Adipocyte (in vitro differentiated cells): ENCODE measurements around the gene HS6ST1.
A peak's percentile ranks its signal among the peaks of the same experiment; 100 is the strongest.

Experiments
- DNase-seq: peaks from one replicate; pipeline ENCODE4 v3.0.0-alpha.2; 2015; ENCODE audit warnings: low read depth
- H3K27me3 ChIP-seq: replicated peaks from 2 replicates; pipeline ENCODE4 v1.7.0; 2013; ENCODE audit warnings: mild to moderate bottlenecking, low read length, moderate library complexity; ENCODE audit not compliant: control insufficient read depth, insufficient read depth
- H3K36me3 ChIP-seq: 2 replicates; pipeline ENCODE4 v1.7.0; 2013; ENCODE audit warnings: low read length, mild to moderate bottlenecking, moderate library complexity; ENCODE audit not compliant: control insufficient read depth, insufficient read depth, severe bottlenecking
- H3K4me1 ChIP-seq: 2 replicates; pipeline ENCODE4 v1.7.0; 2013; ENCODE audit warnings: mild to moderate bottlenecking, low read length, moderate library complexity; ENCODE audit not compliant: control insufficient read depth, insufficient read depth
- H3K4me3 ChIP-seq: 2 replicates; pipeline ENCODE4 v1.7.0; 2013; ENCODE audit warnings: mild to moderate bottlenecking, low read length, moderate library complexity
- H3K9ac ChIP-seq: 2 replicates; pipeline ENCODE4 v1.7.0; 2013; ENCODE audit warnings: mild to moderate bottlenecking, low read length, moderate library complexity
- H3K9me3 ChIP-seq: 2 replicates; pipeline ENCODE4 v1.7.0; 2013; ENCODE audit warnings: mild to moderate bottlenecking, low read length, moderate library complexity; ENCODE audit not compliant: control insufficient read depth

The HS6ST1 gene

DNA sequence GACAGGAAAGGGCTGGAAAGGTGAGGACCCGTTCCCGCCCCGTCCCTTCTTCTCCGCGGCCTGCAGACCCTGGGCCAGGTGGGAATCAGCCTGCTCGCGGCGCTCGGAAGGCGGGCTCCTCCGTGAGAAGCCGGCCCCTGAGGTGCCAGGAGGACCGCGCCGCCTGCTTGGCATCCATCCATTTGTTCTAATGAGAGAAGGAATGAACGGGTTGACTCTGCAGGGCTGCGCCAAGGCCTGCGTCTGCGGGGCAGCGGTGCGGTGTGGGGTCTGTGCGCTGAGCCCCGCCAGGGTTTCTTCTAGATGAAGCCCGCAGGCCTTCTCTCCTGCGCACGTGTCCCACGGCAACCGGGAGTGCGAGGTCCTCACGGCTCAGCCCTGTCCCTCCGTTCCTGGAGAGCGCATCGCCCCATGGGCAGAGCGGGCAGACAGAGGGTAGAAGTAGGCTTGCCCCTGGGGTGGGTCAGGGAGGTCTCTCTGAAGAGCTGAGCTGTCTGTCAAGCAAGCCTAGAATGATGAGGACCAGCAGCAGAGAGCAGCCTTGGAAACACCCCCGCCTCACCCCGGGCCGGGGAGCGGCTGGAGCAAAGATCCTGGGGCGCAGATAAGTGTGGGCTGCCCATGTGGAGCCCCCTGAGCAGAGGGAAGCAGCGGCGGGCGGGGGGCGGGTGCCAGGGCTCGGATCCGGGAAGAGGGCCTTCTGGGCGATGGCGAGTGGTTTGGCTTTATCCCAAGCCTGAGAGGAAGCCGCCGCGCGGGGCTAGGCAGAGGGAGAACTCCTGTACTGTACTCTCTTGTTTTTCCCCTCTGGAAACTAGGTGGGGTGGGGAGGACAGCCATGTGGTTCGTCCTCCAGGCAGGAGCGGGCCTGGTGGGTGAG lies 27.9 kb upstream of the HS6ST1 start:
- Histone ChIP-seq H3K4me1 (peaks cover 17% of the 10 kb centered on the region), H3K9ac (no peak overlapping the region), H3K9me3 (peaks cover 2% of the 10 kb centered on the region), H3K4me3 (no peak overlapping the region), H3K27me3 (no peaks in the 10 kb centered on the region), H3K36me3 (no peaks in the 10 kb centered on the region)
- no peak for DNase-seq

DNA sequence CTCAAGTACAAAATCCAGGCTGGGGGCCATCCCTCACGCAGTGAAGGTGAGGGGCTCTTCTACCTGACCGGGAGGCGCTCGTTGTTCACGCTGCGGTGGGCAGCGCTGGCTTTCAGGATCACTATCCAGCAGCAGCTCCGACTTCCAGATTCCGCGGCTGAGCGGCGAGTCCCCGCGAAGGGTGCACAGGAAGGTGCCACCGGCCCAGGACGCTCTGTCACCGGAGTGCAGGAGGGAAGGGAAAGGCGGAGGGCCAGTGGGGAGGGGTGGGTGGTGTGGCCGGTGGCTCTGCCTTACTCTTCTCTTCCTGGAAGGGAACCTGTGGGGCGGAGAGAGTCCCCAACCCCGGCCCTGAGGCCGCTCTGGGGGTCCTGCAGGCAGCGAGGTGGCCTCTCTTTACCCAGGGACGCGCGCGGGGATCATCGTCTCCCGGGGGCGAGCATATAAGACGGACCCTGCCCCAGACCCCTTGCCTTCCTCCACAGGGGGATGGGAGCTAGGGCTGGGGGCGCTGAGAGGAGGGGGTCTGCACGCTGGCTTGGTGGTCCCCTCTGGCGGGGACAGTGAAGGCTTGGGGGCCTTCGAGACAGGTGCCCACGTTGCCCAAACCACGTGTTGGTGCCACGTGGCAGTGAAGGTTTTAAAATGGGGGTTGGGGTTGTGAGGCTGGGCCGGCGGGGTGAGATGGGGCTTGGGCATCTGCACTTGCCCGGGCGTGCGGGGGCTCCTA lies 26.9 kb upstream of the HS6ST1 start:
- Histone ChIP-seq H3K4me3 (no peak overlapping the region), H3K9me3 (no peaks in the 10 kb centered on the region), H3K4me1 (peaks cover 17% of the 10 kb centered on the region), H3K9ac (no peak overlapping the region), H3K36me3 (no peaks in the 10 kb centered on the region), H3K27me3 (no peaks in the 10 kb centered on the region)
- no peak for DNase-seq

DNA sequence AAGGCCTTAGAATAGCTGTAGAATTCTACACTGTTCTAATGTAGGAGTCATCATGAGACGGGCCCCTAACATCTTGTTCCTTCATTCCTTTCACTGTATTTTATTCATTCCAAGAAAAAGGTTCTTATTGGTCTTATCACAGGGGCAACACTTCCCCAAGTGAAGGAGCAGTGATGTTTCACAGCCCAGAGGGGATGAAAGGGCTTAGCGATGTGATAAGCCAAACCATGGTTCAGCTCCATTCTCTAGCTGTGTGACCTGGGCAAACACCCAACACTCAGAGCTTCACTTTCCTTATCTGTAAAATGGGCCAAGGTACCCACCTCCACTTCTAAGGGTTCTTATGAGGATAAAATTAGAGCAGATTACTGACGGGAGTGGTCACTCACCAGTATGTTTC lies 25.4 kb upstream of the HS6ST1 start:
- no peak for DNase-seq
- Histone ChIP-seq H3K9me3 (no peaks in the 10 kb centered on the region), H3K4me1 (peaks cover 17% of the 10 kb centered on the region), H3K4me3 (no peak overlapping the region), H3K36me3 (no peaks in the 10 kb centered on the region), H3K27me3 (no peaks in the 10 kb centered on the region), H3K9ac (no peak overlapping the region)

DNA sequence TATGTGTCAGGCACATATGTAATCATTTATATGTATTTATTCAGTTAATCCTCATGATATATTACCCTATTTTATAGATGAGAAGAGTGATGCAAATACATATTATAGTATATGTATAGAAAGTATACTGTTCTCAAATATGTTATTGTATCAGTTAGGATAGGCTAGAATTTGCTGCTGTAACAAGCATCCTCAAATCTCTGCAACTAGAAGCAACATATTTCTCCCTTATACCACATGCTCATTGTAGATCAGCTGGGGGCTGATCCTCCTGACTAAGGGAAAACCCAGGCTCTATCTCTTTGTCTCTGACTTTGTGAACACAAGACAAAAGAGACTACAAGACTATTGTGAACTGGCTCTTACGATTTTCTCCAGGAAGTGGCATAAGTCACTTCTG lies 24.8 kb upstream of the HS6ST1 start:
- H3K36me3 ChIP-seq = no peaks in the 10 kb centered on the region
- no peak overlapping the region for H3K9ac ChIP-seq
- H3K4me3 ChIP-seq = no peak overlapping the region
- peaks cover 12% of the 10 kb centered on the region for H3K4me1 ChIP-seq
- H3K9me3 ChIP-seq = no peaks in the 10 kb centered on the region
- H3K27me3 ChIP-seq = no peaks in the 10 kb centered on the region
- no peak for DNase-seq

DNA sequence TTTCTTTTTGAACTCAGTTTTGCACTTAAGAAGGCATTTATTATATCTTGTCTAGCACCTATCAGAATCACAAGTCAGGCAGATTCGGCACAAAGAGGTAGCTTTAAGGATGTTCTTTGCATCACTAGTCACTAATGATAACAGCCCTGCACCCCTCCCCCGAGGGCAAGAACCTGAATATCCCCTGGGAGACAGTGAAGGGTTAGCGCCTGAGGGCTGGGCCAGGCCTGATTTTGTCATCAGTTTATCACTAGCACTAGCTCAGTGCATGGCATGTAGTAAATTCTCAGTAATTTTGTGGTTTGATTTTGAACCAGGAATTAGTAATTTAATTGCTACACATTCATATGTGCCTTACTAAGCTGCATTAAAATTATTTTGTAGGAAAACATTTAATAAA lies 23.9 kb upstream of the HS6ST1 start:
- DNase-seq = no peak
- Histone ChIP-seq H3K27me3 (no peaks in the 10 kb centered on the region), H3K4me3 (no peak overlapping the region), H3K4me1 (peaks cover 3% of the 10 kb centered on the region), H3K36me3 (no peaks in the 10 kb centered on the region), H3K9ac (no peak overlapping the region), H3K9me3 (peaks cover 6% of the 10 kb centered on the region)

DNA sequence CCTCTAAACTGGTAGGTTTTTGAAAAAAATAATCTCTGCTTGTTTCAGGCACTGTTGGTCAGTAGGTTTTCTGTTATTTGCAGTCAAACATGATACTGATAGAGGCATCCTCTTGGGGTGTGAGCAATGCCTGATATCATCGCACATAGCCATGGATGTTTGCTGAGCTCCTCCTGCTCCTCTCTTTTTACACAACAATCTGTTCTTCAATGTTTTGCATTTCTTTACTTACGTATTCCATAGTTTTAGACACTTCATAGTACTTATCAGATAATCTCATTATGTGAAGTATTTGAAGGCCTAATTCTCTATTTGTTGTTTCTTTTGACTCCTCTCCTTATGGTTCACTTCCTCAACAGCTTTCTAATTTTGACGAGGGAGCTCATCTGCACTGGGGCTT lies 23.0 kb upstream of the HS6ST1 start:
- Histone ChIP-seq H3K4me3 (no peak overlapping the region), H3K36me3 (no peaks in the 10 kb centered on the region), H3K4me1 (no peaks in the 10 kb centered on the region), H3K9me3 (peaks cover 14% of the 10 kb centered on the region), H3K9ac (no peak overlapping the region), H3K27me3 (no peaks in the 10 kb centered on the region)
- DNase-seq = no peak

DNA sequence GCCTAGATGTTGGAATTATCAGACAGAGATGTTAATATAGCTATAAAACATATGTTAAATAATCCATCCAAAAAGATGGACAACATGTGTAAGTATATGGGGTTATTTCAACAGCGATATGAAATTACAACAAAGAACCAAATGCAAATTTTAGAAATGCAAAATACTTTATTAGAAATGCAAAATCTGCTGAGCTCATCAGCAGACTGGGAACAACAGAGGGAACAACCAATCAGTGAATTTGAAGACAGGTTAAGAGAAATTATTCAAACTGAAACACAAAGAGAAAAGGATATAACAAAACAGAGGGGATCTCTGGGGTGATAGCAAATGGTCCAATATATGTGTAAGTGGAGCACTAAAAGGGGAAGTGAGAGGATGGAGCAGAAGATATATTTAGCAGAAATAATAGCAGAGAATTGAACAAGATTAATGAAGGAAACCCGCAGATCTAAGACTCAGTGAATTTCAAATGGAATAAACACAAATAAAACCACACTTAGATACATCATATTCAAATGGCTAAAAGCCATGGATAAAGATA lies 13.5 kb upstream of the HS6ST1 start:
- H3K4me1 ChIP-seq = no peaks in the 10 kb centered on the region
- H3K9me3 ChIP-seq = peaks cover 36% of the 10 kb centered on the region
- no peaks in the 10 kb centered on the region for H3K36me3 ChIP-seq
- H3K9ac ChIP-seq = no peak overlapping the region
- peak overlapping the region; percentile 29 for H3K4me3 ChIP-seq
- DNase-seq = no peak
- H3K27me3 ChIP-seq = no peaks in the 10 kb centered on the region

DNA sequence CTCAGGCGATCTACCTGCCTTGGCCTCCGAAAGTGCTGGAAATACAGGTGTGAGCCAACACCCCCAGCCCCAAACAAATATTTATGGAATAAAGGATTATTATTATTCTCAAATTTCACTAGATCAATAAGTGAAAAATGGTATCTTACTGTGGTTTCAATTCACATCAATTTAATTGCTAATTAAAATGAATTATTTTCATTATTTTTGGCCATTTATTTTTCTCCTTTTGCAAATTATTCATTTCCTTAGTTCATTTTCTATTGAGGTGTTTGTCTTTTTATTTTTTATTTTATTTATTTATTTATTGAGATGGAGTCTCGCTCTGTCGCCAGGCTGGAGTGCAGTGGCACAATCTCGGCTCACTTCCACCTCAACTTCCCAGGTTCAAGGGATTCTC lies 11.9 kb upstream of the HS6ST1 start:
- H3K9ac ChIP-seq = no peak overlapping the region

DNA sequence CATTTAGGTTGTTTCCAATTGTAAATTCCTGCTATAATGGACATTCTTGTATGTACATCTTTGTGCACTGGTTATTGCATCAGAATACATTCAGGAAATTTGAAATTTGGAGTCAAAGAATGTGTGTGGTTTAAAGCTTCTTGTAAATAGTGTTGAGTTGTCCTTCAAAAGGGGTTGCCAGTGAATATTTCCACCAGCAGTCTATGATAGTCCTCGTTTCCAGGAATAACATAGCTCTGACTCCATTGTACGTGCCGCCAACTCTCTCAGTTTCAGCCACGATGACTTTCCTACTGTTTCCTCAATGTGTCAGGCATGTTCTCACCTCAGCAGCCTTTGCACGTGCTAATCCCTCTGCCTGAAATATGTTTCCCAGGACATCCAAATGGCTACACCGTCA lies 10.9 kb upstream of the HS6ST1 start:
- H3K9ac ChIP-seq = no peak overlapping the region
- no peaks in the 10 kb centered on the region for H3K36me3 ChIP-seq
- no peaks in the 10 kb centered on the region for H3K4me1 ChIP-seq
- H3K27me3 ChIP-seq = no peaks in the 10 kb centered on the region
- DNase-seq = peak; percentile 61
- no peak overlapping the region for H3K4me3 ChIP-seq
- peaks cover 15% of the 10 kb centered on the region for H3K9me3 ChIP-seq

More for the DNA sequence above, 11.9 kb upstream of the HS6ST1 start:
- DNase-seq = no peak
- no peaks in the 10 kb centered on the region for H3K27me3 ChIP-seq
- no peak overlapping the region for H3K4me3 ChIP-seq
- no peaks in the 10 kb centered on the region for H3K4me1 ChIP-seq
- peaks cover 20% of the 10 kb centered on the region for H3K9me3 ChIP-seq
- H3K36me3 ChIP-seq = no peaks in the 10 kb centered on the region

DNA sequence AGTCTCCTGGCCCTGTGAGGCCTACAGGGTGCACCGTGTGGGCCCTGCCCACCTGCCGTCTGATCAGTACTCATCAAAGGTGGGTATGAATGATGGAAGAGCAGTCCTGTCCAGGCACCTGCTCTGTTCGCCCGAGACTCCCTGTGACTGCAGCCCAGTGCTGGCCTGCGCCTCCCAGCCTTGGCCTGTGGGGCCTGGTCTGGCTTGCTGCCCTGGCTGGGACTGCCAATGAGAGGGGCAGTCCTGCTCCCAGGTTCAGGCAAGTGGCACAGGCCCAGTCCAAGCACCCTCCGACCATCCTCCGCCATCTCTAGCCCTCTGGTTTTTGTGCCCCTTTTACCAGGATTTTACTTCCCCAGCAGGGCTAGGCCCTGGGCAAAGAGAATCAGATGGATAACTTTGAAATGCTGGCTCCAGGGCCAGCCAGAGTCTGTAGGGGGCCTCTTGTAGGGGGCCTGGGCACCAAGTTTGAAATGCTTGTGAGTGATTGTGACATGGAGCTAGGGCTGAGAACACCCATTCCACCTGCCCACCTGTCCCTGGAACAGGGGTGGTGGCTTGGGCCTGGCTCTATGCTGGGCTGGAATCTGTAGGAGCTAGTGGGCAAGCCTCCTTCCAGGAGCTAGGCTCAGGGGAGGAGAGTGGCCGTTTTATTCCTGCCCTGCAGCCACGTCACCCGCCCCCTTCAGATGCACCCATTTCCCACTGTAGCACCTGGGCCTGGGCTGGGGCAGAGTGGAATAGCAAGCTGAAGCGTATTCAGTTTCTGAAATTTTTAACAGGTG lies 8.7 kb upstream of the HS6ST1 start:
- H3K9me3 ChIP-seq = peaks cover 9% of the 10 kb centered on the region
- H3K4me1 ChIP-seq = no peaks in the 10 kb centered on the region
- no peak for DNase-seq
- no peaks in the 10 kb centered on the region for H3K36me3 ChIP-seq
- H3K4me3 ChIP-seq = no peak overlapping the region
- no peaks in the 10 kb centered on the region for H3K27me3 ChIP-seq
- H3K9ac ChIP-seq = no peak overlapping the region

DNA sequence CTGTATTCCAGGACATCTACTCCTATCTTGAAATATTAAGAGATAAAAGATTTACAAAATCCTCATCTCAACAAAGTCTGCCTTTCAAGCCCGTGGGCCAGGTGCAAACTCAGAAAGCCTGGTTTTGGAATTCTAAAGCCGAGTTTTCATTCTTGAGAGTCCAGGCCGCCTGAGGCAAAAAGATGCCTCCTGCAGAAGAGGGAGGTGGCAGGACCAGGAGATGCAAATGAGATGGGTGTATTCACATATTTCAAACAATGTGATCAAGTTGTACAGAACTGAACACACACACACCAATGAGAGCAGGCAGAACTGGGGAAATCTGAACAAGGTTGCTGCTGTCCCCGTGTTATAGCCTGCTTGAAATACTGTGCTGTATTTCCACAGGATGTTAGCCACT lies 7.7 kb upstream of the HS6ST1 start:
- no peak for DNase-seq
- Histone ChIP-seq H3K4me3 (no peak overlapping the region), H3K9me3 (no peaks in the 10 kb centered on the region), H3K36me3 (no peaks in the 10 kb centered on the region), H3K4me1 (peaks cover 4% of the 10 kb centered on the region), H3K27me3 (no peaks in the 10 kb centered on the region), H3K9ac (no peak overlapping the region)
